NCI-H2171 treated with DMSO at 0.1 percent for 48 hours (cell line): Measurements from ENCODE around the gene MRPS9.
A peak's percentile ranks its signal among the peaks of the same experiment; 100 is the strongest.

Experiments
- DNase-seq: peaks from one replicate; lab custom pipeline; 2025; lab: John Stamatoyannopoulos, UW

MRPS9 gene

DNA sequence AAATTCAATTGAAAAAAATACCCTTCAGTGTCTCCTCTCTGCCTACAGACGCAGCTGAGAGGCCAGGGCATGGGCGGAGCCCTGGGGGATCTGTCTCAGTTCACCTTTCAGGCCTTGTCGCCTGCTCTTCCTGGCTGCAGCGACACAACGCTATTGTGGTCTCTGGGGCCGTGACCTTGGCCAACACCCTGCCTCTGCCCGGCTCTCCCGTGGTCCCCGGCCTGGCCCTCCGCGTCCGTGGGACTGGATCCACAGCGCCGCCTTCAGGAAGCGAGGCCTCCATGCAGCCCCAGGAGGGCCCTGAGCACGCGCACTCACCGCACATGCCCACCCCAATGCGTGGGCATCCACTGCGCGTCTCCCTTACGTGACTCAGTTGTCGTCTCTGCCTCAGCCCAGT is 81.1 kb downstream of the MRPS9 start:
- no peak for DNase-seq

- DNase-seq = no peak
These were observed 83.6 kb downstream of the MRPS9 start for GRCh38 chr2:105121434-105121833.

- peak; percentile 12 for DNase-seq
These were observed 87.6 kb downstream of the MRPS9 start for GRCh38 chr2:105125428-105125827.

- DNase-seq = no peak
These were observed 88.1 kb downstream of the MRPS9 start for GRCh38 chr2:105125920-105126319.

GRCh38 chr2:105126336-105126735 is 88.5 kb downstream of the MRPS9 start:
- DNase-seq = no peak

- no peak for DNase-seq
These were observed 89.5 kb downstream of the MRPS9 start for GRCh38 chr2:105127289-105127915.

DNA sequence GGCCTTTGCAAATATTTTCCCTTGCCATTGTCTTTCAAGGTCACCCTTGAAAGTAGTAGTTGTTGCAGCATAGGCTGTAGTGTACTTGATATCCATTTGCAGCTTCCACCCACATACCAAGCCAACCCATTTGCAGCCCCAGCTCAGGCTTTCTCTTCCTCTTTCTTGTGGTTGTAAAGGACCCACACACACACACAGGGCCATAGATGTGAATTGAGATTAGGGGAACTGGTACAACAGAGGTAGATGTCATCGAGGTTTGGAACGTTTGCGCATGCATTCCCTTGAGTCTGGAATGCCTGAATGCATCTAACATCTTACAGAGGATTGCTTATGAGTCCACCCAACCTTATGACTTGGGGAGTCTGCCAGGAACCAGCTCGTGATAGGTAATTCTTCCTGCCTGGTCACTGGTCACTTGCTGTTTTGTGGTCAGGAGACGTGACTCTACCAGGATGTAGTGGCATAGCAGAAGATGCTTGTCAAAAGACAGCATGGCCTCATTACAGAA is 91.9 kb downstream of the MRPS9 start:
- no peak for DNase-seq

DNA sequence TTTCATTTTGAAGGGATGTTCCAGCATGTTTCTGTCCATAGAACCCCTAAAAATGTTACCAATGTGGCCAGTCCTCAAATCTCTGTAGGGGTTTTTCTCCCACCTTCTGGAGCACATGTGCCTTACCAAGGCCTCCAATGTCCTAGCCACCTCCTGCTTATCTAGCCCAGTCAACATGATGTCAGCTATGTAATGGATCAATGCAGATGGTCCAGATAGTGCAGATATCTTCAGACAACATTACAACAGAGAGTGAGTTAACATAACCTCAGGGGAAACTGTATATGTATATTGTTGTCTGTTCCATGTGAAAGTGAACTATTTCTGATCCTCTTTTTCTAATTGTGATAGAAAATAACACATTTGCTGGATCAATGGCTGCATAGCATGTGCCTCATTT is 92.7 kb downstream of the MRPS9 start:
- DNase-seq = no peak

DNA sequence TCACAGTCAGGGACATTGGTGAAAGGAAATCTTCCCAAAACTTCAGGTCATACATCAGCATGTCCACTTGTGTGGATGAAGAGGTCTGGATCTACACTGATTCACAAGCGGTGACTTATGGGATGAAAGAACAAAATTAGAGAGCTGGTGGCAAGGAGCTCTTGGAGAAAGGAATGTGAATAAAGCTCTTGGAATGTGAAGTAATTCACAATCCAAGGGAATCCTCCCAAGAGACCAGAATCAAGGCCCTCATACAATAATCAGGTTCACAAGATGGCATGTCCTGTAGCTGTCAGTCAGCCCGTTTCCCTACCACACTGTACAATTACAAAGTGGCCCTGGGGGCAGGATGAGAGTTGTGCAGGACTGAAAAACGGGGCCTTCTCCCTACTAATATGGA is 96.2 kb downstream of the MRPS9 start:
- DNase-seq = no peak

DNA sequence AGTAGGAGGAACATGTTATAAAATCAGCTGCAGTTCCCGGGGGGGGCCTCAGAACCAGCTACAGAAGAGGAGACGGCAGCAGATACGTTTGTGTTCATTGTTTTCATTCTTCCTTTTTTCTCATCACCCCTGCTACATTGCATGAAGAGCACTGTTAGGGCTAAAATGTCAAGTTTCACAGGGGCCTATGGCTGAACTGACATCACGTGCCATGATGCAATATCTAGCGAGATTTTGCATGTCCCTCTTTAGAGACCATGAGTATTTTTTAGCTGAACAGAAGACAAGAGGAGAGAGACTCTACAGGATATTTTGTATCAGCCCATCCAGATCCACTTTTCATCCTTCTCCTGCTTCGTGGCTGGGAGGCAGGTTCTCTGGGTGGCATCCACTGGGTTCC is 97.6 kb downstream of the MRPS9 start:
- no peak for DNase-seq

DNA sequence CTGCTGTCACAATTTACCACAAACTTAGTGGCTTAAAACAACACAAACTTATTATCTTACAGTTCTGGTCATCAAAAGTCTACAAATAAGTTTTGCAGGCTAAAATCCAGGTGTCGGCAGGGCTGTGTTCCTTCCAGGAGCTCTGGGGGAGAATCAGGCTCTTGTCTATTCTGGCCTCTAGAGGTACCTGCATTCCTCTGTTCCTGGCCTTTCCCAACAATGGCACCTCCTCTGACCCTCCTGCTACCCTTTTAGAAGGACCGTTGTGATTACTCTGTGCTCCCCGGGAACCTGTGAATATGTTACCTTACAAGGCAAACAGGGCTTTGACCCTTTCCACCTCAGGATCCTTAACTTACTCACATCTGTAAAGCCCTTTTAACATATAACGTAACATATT is 98.5 kb downstream of the MRPS9 start:
- no peak for DNase-seq

DNA sequence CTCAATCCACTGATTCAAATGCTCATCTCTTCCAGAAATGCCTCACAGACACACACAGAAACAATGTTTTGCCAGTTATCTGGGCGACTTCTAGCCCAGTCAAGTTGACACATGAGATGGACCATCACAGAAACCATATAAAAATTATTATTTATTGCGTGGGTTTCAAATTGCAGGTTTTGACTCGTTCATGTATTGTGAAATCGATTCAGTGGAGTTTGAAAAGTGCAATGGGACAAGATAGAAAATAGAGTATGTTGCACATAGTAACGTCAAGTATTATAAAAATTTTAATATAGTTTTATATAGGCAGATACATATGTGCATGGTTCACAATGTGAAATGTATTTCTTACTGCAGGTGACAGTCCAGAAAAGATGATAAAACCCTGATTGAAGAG is 100.8 kb downstream of the MRPS9 start:
- DNase-seq = no peak

DNA sequence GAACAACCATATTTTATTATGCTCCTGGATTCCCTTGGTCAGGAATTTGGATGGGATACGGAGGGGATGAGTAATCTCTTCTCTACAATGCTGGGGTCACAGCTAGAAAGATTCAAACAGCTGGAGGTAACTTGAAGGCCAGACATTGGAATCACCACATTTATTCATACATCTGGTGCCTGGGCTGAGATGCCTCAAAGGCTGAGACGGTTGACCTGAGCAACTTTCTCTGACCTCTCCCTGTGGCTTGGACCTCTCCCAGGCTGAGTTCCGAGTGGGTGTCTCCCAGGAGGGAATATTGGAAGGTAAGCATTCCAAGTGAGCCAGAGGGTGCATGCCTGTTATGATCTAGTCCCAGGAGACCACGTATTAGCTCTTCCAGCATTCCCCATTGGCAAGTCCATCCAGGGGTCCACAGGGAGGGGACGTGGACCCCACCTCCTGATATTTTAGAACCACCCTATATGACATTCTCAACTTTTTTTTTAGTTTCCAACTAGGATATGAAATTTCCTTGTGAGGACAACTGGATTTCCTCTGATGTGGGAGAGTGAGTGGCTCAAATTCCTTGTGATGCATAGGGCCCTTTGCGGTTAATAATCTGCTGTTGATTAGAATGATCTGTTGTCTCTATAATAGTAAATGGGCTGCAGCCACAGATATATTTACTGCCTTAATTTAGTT is 101.8 kb downstream of the MRPS9 start:
- DNase-seq = no peak

DNA sequence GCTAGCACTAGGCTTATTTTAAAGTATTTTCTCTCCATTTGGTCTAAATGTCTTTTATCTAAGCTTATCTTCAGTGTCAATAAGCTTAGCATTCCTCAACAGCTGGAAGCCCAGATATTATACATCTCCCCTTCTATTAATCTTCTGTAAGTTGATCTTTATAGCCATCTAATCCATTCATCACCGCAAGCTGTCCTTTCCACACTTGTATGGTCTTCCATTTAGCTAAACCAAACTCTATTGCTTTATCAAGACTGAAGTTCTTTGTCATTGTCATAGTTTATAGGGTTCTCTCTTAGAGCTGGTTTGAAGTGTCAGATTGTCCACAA is 102.3 kb downstream of the MRPS9 start:
- DNase-seq = no peak

GRCh38 chr2:105141099-105141614 is 103.3 kb downstream of the MRPS9 start:
- no peak for DNase-seq

DNA sequence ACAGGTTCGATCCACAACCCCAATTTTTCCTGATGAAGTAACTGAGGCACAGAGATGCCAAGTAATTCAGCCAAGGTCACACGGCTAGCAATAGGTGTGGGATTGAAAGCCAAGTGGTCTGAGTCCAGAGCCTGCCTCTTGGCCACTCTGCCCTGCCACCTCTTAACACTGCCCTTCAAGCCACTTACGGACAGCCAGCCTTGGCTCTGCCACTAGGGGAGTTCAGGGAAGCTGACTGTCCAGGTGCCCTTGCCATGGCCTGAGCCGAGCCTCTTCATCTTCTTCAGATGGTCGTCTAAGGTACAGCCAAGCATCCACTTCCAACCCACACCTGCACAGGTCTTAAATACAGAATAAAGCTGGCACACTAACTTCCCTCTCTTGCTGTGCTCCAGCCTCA is 104.4 kb downstream of the MRPS9 start:
- DNase-seq = no peak

DNA sequence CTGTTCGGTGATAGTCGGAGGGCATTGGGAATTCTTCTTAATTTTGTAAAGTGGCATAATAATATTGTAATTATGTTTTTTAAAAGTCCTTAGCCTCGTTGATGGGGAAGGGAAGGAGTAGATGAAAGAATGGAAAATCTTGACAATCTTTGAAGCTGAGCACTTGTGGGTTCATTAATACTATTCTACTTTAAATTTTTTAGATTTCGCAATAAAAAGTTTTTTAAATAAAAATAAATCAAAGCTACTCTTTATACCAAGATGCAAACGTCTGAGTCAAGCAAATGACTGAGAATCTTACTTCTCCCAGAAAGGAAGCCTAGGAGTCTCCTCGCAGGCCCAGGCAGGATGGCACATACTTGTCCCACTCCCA is 105.2 kb downstream of the MRPS9 start:
- no peak for DNase-seq

DNA sequence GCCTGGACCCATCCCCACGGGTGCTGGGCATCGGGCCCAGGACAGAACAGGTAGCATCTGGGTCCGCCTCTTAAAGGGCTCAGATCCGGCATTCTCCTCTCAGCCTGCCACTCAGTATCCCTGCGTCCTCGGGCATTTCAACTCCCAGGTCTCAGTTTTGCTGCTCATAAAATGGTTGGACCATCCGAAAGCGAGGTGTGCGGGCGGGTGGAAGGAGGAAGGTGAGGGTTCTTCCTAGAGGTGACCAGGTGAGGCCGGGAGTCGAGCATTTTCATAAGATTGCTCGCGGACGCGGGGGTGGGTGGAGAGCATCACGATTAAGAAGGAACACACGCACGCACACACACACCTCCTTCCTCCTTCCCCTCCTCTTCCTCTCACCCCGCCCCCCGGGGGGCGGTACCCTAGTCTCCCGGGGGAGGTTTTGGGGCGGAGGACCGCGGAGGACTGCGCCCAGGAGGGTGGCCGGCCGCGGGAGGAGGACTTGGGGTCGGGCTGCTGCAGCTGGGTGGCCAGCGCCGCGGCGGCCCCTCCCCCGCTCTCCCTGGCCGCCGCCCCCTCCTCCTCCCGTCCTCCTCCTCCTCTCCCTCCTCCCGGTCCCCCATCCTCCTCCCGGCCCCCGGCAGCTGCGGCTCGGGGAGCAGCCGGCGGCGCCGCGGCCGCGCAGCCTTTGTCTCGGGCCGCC is 105.7 kb downstream of the MRPS9 start:
- DNase-seq = peak; percentile 31

DNA sequence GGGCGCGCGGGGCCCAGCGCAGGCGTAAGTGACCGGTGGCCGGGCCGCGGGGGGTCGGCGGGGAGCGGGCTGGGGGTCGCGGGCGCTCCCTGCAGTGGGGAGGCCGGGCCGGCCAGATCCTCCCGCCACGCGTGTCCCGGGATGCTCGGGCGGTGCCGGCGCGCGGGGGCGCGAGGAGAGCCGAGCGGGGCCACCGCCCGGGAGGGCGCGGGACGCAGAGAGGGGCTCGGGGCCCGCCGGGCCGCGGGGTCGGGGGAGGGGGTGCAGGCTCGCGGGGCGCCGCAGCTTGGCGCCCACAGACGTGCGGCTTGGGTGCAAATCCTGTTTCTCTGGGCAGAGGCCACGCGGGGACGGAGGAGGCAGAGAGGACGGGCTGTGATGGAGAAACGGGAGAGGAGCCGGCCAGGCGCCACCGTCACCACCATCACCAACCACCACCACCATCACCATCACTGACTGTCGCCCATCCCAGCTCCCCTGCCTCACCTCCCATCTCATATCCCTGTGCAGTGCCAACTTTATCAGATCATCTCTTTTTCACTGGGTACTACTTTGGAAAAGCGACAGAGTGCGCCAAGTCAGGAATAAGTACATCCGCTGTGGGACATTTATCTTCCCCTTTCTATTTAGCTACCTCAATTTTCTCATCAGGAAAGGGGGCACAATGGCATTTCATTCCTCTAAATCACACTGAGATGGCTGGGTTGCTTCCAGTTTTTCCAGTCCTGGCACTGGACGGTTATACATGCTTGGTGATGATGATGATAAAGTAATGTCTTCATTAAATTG is 106.5 kb downstream of the MRPS9 start:
- DNase-seq = no peak

GRCh38 chr2:105144941-105145300 is 107.1 kb downstream of the MRPS9 start:
- DNase-seq = no peak

- no peak for DNase-seq
These were observed 111.4 kb downstream of the MRPS9 start for GRCh38 chr2:105149272-105149671.
